Bronchial epithelial cell (primary cell): ENCODE results near the gene ADGRV1. TPM values are rescaled to one million over a fixed set of nuclear protein-coding genes. Genes with fewer than 3 reads are reported as not detected.

Source experiments
- DNase-seq: peaks from one replicate; pipeline ENCODE4 v3.0.0-alpha.2; 2010; ENCODE audit warnings: low read depth
- FAIRE-seq: peaks from 2 replicates; lab custom pipeline; 2011; peaks lifted over from hg19 to GRCh38; lab: Jason Lieb, UNC
- H3K27me3 ChIP-seq: 2 replicates; pipeline ENCODE4 v1.5.1; 2011; ENCODE audit warnings: low read length; ENCODE audit not compliant: control insufficient read depth, insufficient read depth
- H3K36me3 ChIP-seq: 2 replicates; pipeline ENCODE4 v1.5.1; 2011; ENCODE audit warnings: low read length; ENCODE audit not compliant: control insufficient read depth, insufficient read depth
- H3K4me3 ChIP-seq: 2 replicates; pipeline ENCODE4 v1.5.1; 2011; ENCODE audit warnings: mild to moderate bottlenecking, low read depth, low read length, control low read depth
- CTCF ChIP-seq: IDR thresholded peaks from 2 replicates; pipeline ENCODE4 v1.5.1; 2011; ENCODE audit warnings: mild to moderate bottlenecking, moderate library complexity, low read length, control low read depth, inconsistent platforms; ENCODE audit not compliant: insufficient read depth, severe bottlenecking
- total RNA-seq: library from RNA; depleted of rRNA; stranded (reverse); fragments of >200 nt; gene quantifications from 2 replicates; pipeline ENCODE4 v1.2.1, GENCODE V29; 2014

ADGRV1 gene
- total RNA-seq, 1 donor from 2014 or later: 1.6 TPM

- no peak overlapping the region for H3K4me3 ChIP-seq
- FAIRE-seq (no peak), DNase-seq (no peak)
- no peaks in the 10 kb centered on the region for H3K36me3 ChIP-seq
- H3K27me3 ChIP-seq: no peaks in the 10 kb centered on the region
- no peak for TF ChIP-seq CTCF
Measured at GRCh38 chr5:91026466-91026865, 467.9 kb downstream of the ADGRV1 start.

- FAIRE-seq: peak; percentile 83
- TF ChIP-seq CTCF: no peak
- no peak overlapping the region for H3K4me3 ChIP-seq
- H3K36me3 ChIP-seq: no peaks in the 10 kb centered on the region
- DNase-seq: peak; percentile 38
- no peaks in the 10 kb centered on the region for H3K27me3 ChIP-seq
Measured at GRCh38 chr5:91027405-91028139, 469.0 kb downstream of the ADGRV1 start.

- Histone ChIP-seq H3K27me3 (no peaks in the 10 kb centered on the region), H3K36me3 (no peaks in the 10 kb centered on the region), H3K4me3 (no peak overlapping the region)
- no peak for DNase-seq
- FAIRE-seq: no peak
- TF ChIP-seq CTCF: no peak
Measured at GRCh38 chr5:91028499-91028956, 469.9 kb downstream of the ADGRV1 start.

GRCh38 chr5:91030521-91031401 is 472.2 kb downstream of the ADGRV1 start:
- DNase-seq: peak; percentile 40
- no peak for TF ChIP-seq CTCF
- FAIRE-seq: no peak
- Histone ChIP-seq H3K27me3 (no peaks in the 10 kb centered on the region), H3K4me3 (no peak overlapping the region), H3K36me3 (no peaks in the 10 kb centered on the region)

- Histone ChIP-seq H3K27me3 (no peaks in the 10 kb centered on the region), H3K4me3 (no peak overlapping the region), H3K36me3 (no peaks in the 10 kb centered on the region)
- peak; percentile 41 for DNase-seq
- TF ChIP-seq CTCF: no peak
- FAIRE-seq: no peak
Measured at GRCh38 chr5:91031402-91031752, 472.8 kb downstream of the ADGRV1 start.
